OCI-LY7 (cell line): ENCODE data around the gene ARHGEF16. TPM values are rescaled to one million over a fixed set of nuclear protein-coding genes. Genes with fewer than 3 reads are reported as not detected.

Experiments
- BruUV-seq: library from RNA; stranded (reverse); fragments of 400-500 nt; replicated peaks from 2 replicates; lab custom pipeline; 2021; lab: Mats Ljungman, UMichigan
- CTCF ChIA-PET: fragments of 300-600 bp; sonication (Branson Sonifier 250); formaldehyde crosslinking; loops from one replicate; lab custom pipeline; 2022; ENCODE audit warnings: antibody characterized with exemption; ENCODE audit not compliant: unreplicated experiment; lab: Charles Lee
- POLR2A ChIA-PET: fragments of 300-600 bp; sonication (Branson Sonifier 250); formaldehyde crosslinking; loops from one replicate; lab custom pipeline; 2022; ENCODE audit warnings: antibody characterized with exemption; lab: Charles Lee
- DNase-seq: peaks from one replicate; pipeline ENCODE4 v3.0.0-alpha.2; 2015; ENCODE audit warnings: low spot score
- H2AFZ ChIP-seq: fragments of 200-600 bp; sonication (generic), shearing (Covaris generic); 2 replicates; pipeline ENCODE4 v1.6.1; 2014; ENCODE audit warnings: mild to moderate bottlenecking, antibody characterized with exemption, low read length, moderate library complexity
- H3K27ac ChIP-seq: fragments of 200-600 bp; sonication (generic); 2 replicates; pipeline ENCODE4 v1.5.1; 2014; ENCODE audit warnings: mixed run types, low read depth, mild to moderate bottlenecking, moderate library complexity, low read length, inconsistent platforms; ENCODE audit not compliant: poor library complexity, severe bottlenecking
- H3K36me3 ChIP-seq: fragments of 200-600 bp; sonication (generic); 2 replicates; pipeline ENCODE4 v1.6.1; 2014; ENCODE audit warnings: mild to moderate bottlenecking, antibody characterized with exemption, low read length, moderate library complexity, mixed read lengths; ENCODE audit not compliant: insufficient read depth
- H3K4me1 ChIP-seq: fragments of 200-600 bp; sonication (generic); 2 replicates; pipeline ENCODE4 v1.5.1; 2014; ENCODE audit warnings: mild to moderate bottlenecking, low read length; ENCODE audit not compliant: insufficient read depth, poor library complexity, severe bottlenecking
- H3K4me2 ChIP-seq: fragments of 200-600 bp; sonication (generic); 2 replicates; pipeline ENCODE4 v1.6.1; 2014; ENCODE audit warnings: mild to moderate bottlenecking, low read length
- H3K4me3 ChIP-seq: fragments of 200-600 bp; sonication (generic); 2 replicates; pipeline ENCODE4 v1.5.1; 2014; ENCODE audit warnings: mild to moderate bottlenecking, low read depth, low read length; ENCODE audit not compliant: poor library complexity, severe bottlenecking
- H3K79me2 ChIP-seq: fragments of 200-600 bp; sonication (generic); 2 replicates; pipeline ENCODE4 v1.6.1; 2016; ENCODE audit warnings: low read depth, mild to moderate bottlenecking, low read length, moderate library complexity, mixed read lengths; ENCODE audit not compliant: insufficient read depth
- H3K9me2 ChIP-seq: fragments of 200-600 bp; sonication (generic); 2 replicates; pipeline ENCODE4 v1.6.1; 2016; ENCODE audit warnings: mild to moderate bottlenecking, low read length, mixed read lengths; ENCODE audit not compliant: insufficient read depth
- H3K9me3 ChIP-seq: fragments of 200-600 bp; sonication (generic); 2 replicates; pipeline ENCODE4 v1.6.1; 2014; ENCODE audit warnings: mild to moderate bottlenecking, mixed run types, low read length, mixed read lengths
- H4K20me1 ChIP-seq: fragments of 200-600 bp; sonication (generic); 2 replicates; pipeline ENCODE4 v1.6.1; 2014; ENCODE audit warnings: mild to moderate bottlenecking, antibody characterized with exemption, low read length, moderate library complexity, mixed read lengths; ENCODE audit not compliant: insufficient read depth
- CTCF ChIP-seq: fragments of 200-600 bp; sonication (generic); conservative IDR thresholded peaks from 2 replicates; pipeline ENCODE4 v1.5.1; 2014; ENCODE audit warnings: mild to moderate bottlenecking, antibody characterized with exemption, low read length, moderate library complexity, mixed read lengths
- EZH2phosphoT487 ChIP-seq: fragments of 200-600 bp; sonication (generic); IDR thresholded peaks from 2 replicates; pipeline ENCODE4 v1.6.1; 2018; ENCODE audit warnings: low read depth, borderline replicate concordance, mild to moderate bottlenecking, mixed run types, antibody characterized with exemption, low read length, moderate library complexity, mixed read lengths
- intact Hi-C: fragments of 100-400 bp; cut with micrococcal nuclease; formaldehyde crosslinking; loops from one replicate; pipeline ENCODE4 v1.10.0; 2022; ENCODE audit not compliant: unreplicated experiment
- total RNA-seq, 2 experiments: library from RNA; depleted of rRNA in 1 of 2; stranded (reverse); fragments of >200 nt in 1 of 2; shearing (Covaris generic) in 1 of 2; gene quantifications; 2 replicates each; pipeline ENCODE4 v1.2.3, GENCODE V29; 2014 to 2022

Gene ARHGEF16
- total RNA-seq, 2 experiments from 2014 or later = not detected

- intact Hi-C loops = loop anchor here (2.0 kb wide), 2 partner anchors 32 to 166 kb away; no protein-coding TSS in a partner anchor
- CTCF ChIA-PET = interaction anchor here (0.6 to 1.1 kb wide), 2 partner anchors 33 to 173 kb away, joined by 3 read pairs; no protein-coding TSS in a partner anchor
- Histone ChIP-seq H3K4me3 (no peak overlapping the region), H3K27ac (no peak overlapping the region), H3K9me2 (no peaks in the 10 kb centered on the region), H3K36me3 (no peaks in the 10 kb centered on the region), H3K4me2 (no peak overlapping the region), H4K20me1 (no peaks in the 10 kb centered on the region; the same call in 1 of the 2 replicates), H3K79me2 (no peaks in the 10 kb centered on the region), H3K9me3 (no peaks in the 10 kb centered on the region), H3K4me1 (no peaks in the 10 kb centered on the region), H2AFZ (no peak overlapping the region)
- BruUV-seq = no TSS peak
- POLR2A ChIA-PET = interaction anchor here (0.7 kb wide), 2 partner anchors 11 to 17 kb away, joined by 3 to 4 read pairs; no protein-coding TSS in a partner anchor
- TF ChIP-seq CTCF (no peak), EZH2phosphoT487 (no peak)
- DNase-seq = no peak
Measured at GRCh38 chr1:3452866-3453175, 1.6 kb upstream of the ARHGEF16 start.

GRCh38 chr1:3453203-3453761 is 1.2 kb upstream of the ARHGEF16 start:
- TF ChIP-seq EZH2phosphoT487 = no peak
- TF ChIP-seq CTCF = peak; percentile 81
- DNase-seq = peak; percentile 57
- Histone ChIP-seq H3K27ac (no peak overlapping the region), H3K4me2 (no peak overlapping the region), H2AFZ (no peak overlapping the region), H3K9me2 (no peaks in the 10 kb centered on the region), H3K36me3 (no peaks in the 10 kb centered on the region), H3K4me1 (no peaks in the 10 kb centered on the region), H3K4me3 (no peak overlapping the region), H4K20me1 (no peaks in the 10 kb centered on the region; the same call in 1 of the 2 replicates), H3K9me3 (no peaks in the 10 kb centered on the region), H3K79me2 (no peaks in the 10 kb centered on the region)
- intact Hi-C loops = loop anchor here (2.0 kb wide), 2 partner anchors 32 to 166 kb away; no protein-coding TSS in a partner anchor
- CTCF ChIA-PET = interaction anchor here (1.1 kb wide), 1 partner anchor 32 kb away, joined by 3 read pairs; no protein-coding TSS in a partner anchor
- no TSS peak for BruUV-seq
- POLR2A ChIA-PET = interaction anchor here (0.7 kb wide), 2 partner anchors 11 to 16 kb away, joined by 3 to 4 read pairs; no protein-coding TSS in a partner anchor
